CD4-positive, alpha-beta T cell treated with Interleukin-4 for 1 hour (primary cell): ENCODE data around the gene TBCC.
"Not testable (repeated sequence)": the region's sequence is repeated elsewhere in the genome, so short reads cannot be mapped to it uniquely, and the experiment has no call there.

Source experiments
- DNase-seq, 2 donors: peaks; one replicate each; pipeline ENCODE4 v3.0.0-alpha.2; 2020 to 2022

Gene TBCC

GRCh38 chr6:42727627-42728026 is 18.3 kb downstream of the TBCC start:
- no peak for DNase-seq

- DNase-seq, result no peak
These were observed 18.8 kb downstream of the TBCC start for GRCh38 chr6:42727087-42727611.

GRCh38 chr6:42726485-42727086 is 19.3 kb downstream of the TBCC start:
- peak; percentile 88 for DNase-seq

GRCh38 chr6:42726026-42726425 is 19.9 kb downstream of the TBCC start:
- no peak for DNase-seq

GRCh38 chr6:42724825-42725224 is 21.1 kb downstream of the TBCC start:
- no peak for DNase-seq

- no peak for DNase-seq
These were observed 23.4 kb downstream of the TBCC start, which contains the start of gene PRPH2 for GRCh38 chr6:42722497-42722896. TSS of gene PRPH2 (minus strand) at chr6:42722597. CDS start at chr6:42722334, 263 bp downstream.

GRCh38 chr6:42720739-42721138 is 25.2 kb downstream of the TBCC start:
- no peak for DNase-seq

- no peak for DNase-seq
These were observed 30.0 kb downstream of the TBCC start for GRCh38 chr6:42715871-42716270.

- no peak for DNase-seq
These were observed 31.7 kb downstream of the TBCC start for GRCh38 chr6:42714098-42714761.

- DNase-seq, result no peak
These were observed 34.0 kb downstream of the TBCC start for GRCh38 chr6:42711930-42712329.

GRCh38 chr6:42710316-42710715 is 35.6 kb downstream of the TBCC start:
- DNase-seq, result no peak

- DNase-seq, result no peak
These were observed 36.0 kb downstream of the TBCC start for GRCh38 chr6:42709871-42710270.

GRCh38 chr6:42708096-42708495 is 37.8 kb downstream of the TBCC start:
- DNase-seq, result no peak

GRCh38 chr6:42707595-42707994 is 38.3 kb downstream of the TBCC start:
- no peak for DNase-seq

- no peak for DNase-seq
These were observed 40.9 kb downstream of the TBCC start for GRCh38 chr6:42704937-42705374.

- no peak for DNase-seq
These were observed 41.5 kb downstream of the TBCC start for GRCh38 chr6:42704251-42704936.

- DNase-seq, result not testable (repeated sequence)
These were observed 43.1 kb downstream of the TBCC start for GRCh38 chr6:42702786-42703185.

GRCh38 chr6:42702200-42702599 is 43.7 kb downstream of the TBCC start:
- no peak for DNase-seq

GRCh38 chr6:42698217-42698616 is 47.7 kb downstream of the TBCC start:
- no peak for DNase-seq

GRCh38 chr6:42697268-42697655 is 48.6 kb downstream of the TBCC start:
- no peak for DNase-seq

- DNase-seq, result no peak
These were observed 49.2 kb downstream of the TBCC start for GRCh38 chr6:42696526-42697267.

- DNase-seq, result no peak
These were observed 51.3 kb downstream of the TBCC start for GRCh38 chr6:42694586-42694985.
